ENCODE results near the gene SDCBP2. TPM values are rescaled to one million over a fixed set of nuclear protein-coding genes. Genes with fewer than 3 reads are reported as not detected.

The SDCBP2 gene
- total RNA-seq, 2 donors from 2014 or later, result 1.5 to 5.1 TPM

DNA sequence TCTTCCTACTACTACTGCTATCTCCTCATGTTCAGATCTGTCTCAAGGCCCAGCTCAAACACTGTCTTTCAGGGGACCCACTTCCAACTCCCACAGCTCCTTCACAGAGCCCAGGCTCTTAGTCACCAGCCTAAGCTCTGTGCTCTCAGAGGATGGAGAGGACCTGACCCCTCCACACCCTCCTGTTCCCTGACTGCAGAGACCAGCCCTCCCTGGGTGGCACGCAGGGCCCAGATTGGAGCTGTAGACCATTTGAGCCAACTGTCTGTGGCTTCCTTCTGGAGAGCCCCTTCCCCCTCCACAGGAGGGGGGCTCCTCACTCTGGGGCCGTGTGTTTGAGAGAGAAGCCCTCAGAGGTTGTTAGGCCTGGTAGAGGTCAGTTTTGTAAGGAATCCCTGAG, 53.0 kb downstream of the SDCBP2 start:
- Histone ChIP-seq H3K4me3 (ENCODE audit: low read length) (no peak overlapping the region), H3K27me3 (ENCODE audit: control insufficient read depth, insufficient read depth, low read length, poor library complexity, severe bottlenecking) (no peaks in the 10 kb centered on the region), H3K4me1 (ENCODE audit: control insufficient read depth, insufficient read depth, low read length) (no peaks in the 10 kb centered on the region), H3K27ac (ENCODE audit: low read depth, low read length) (no peak overlapping the region), H3K9ac (ENCODE audit: extremely low read depth, low read length, poor library complexity, severe bottlenecking) (no peak overlapping the region), H3K9me3 (ENCODE audit: control insufficient read depth, low read length) (no peaks in the 10 kb centered on the region), H3K36me3 (ENCODE audit: control insufficient read depth, insufficient read depth, low read length) (no peaks in the 10 kb centered on the region)
- 72% methylated on average over 2 of the region's 2 CpGs; no CpG with 5 or more reads in 1 of the 2 experiments for WGBS, 2 experiments (ENCODE audit: insufficient coverage in 1 of 2, insufficient read length in 1 of 2)
- H3K36me3 Mint-ChIP-seq (ENCODE audit: low read depth), result no peaks in the 10 kb centered on the region
- H3K4me1 Mint-ChIP-seq, result no peaks in the 10 kb centered on the region
- H3K9me3 Mint-ChIP-seq, result no peaks in the 10 kb centered on the region
- TF ChIP-seq, protein P1, sequence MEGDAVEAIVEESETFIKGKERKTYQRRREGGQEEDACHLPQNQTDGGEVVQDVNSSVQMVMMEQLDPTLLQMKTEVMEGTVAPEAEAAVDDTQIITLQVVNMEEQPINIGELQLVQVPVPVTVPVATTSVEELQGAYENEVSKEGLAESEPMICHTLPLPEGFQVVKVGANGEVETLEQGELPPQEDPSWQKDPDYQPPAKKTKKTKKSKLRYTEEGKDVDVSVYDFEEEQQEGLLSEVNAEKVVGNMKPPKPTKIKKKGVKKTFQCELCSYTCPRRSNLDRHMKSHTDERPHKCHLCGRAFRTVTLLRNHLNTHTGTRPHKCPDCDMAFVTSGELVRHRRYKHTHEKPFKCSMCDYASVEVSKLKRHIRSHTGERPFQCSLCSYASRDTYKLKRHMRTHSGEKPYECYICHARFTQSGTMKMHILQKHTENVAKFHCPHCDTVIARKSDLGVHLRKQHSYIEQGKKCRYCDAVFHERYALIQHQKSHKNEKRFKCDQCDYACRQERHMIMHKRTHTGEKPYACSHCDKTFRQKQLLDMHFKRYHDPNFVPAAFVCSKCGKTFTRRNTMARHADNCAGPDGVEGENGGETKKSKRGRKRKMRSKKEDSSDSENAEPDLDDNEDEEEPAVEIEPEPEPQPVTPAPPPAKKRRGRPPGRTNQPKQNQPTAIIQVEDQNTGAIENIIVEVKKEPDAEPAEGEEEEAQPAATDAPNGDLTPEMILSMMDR (conservative IDR thresholded peaks at IDR 0.05), result no peak
- no peak overlapping the region for H3K4me3 Mint-ChIP-seq
- no peaks in the 10 kb centered on the region for H3K27me3 Mint-ChIP-seq (ENCODE audit: insufficient read depth)
- no peak overlapping the region for H3K27ac Mint-ChIP-seq
- no peak for DNase-seq

DNA sequence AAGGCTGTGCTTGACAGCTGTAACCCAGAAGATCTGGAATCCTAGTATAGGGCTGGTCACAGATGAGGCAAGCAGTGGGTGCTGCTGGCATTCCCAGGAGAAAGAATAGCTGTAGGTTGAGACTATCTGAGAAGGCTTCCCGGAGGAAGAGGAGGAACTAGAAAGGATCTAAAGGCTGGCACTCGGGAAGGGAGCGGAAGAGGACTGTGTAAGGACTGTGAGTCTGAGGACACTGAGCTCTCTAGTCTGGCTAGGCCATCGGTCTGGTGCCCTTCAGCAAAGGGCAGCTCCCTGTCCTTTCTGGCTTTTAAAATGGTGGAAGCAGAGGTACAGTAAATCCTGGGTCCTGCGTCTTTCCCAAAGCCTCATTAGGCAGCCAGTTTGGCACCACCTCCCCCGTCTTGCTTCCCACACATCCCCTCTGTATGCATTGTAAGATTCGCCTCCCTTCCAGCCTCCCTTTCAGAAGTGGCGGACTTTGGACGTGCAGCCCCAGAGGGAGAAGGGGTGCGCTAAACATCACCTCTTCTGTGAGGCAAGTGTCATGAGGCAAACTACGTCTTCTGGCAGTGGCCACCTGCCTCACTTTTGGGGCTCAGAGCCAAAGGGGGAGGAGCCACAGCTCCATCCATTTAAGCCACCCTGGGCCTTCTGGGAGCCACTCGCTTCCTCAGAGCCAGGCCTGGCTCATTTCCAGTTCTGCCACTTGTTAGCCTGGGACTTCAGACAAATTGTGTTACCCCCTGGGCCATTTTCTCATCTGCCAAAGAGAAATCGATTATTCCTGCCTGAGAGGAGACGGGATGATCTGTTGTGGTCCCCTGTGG, 54.2 kb downstream of the SDCBP2 start:
- Histone ChIP-seq H3K4me1 (ENCODE audit: control insufficient read depth, insufficient read depth, low read length) (no peaks in the 10 kb centered on the region), H3K27me3 (ENCODE audit: control insufficient read depth, insufficient read depth, low read length, poor library complexity, severe bottlenecking) (no peaks in the 10 kb centered on the region), H3K9ac (ENCODE audit: extremely low read depth, low read length, poor library complexity, severe bottlenecking) (no peak overlapping the region), H3K27ac (ENCODE audit: low read depth, low read length) (no peak overlapping the region), H3K9me3 (ENCODE audit: control insufficient read depth, low read length) (no peaks in the 10 kb centered on the region), H3K4me3 (ENCODE audit: low read length) (no peak overlapping the region), H3K36me3 (ENCODE audit: control insufficient read depth, insufficient read depth, low read length) (no peaks in the 10 kb centered on the region)
- WGBS, 2 experiments (ENCODE audit: insufficient coverage in 1 of 2, insufficient read length in 1 of 2), result 90% methylated on average over 9 to 14 of the region's 14 CpGs
- TF ChIP-seq, protein P1 (conservative IDR thresholded peaks at IDR 0.05), result no peak
- no peaks in the 10 kb centered on the region for H3K9me3 Mint-ChIP-seq
- no peak overlapping the region for H3K27ac Mint-ChIP-seq
- no peaks in the 10 kb centered on the region for H3K27me3 Mint-ChIP-seq (ENCODE audit: insufficient read depth)
- no peak for DNase-seq
- no peak overlapping the region for H3K4me3 Mint-ChIP-seq
- no peaks in the 10 kb centered on the region for H3K36me3 Mint-ChIP-seq (ENCODE audit: low read depth)
- H3K4me1 Mint-ChIP-seq, result no peaks in the 10 kb centered on the region

DNA sequence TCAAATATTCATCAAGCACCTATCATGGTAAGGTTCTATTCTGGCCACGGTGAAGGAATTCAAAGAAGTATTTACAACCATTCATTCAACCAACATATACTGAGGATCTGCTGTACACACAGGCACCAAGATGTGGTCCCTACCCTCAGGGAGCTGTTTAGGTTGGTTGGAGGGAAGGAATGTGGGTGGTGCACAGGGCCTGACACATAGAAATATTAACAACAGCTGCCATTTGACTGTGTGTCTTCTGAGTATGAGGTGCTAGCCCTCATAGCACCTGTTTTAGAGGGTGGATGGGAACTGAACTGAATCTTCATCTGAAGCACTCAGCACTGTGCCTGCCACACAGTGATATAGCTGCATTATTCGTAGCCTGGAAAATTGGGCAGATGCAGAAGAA, 55.6 kb downstream of the SDCBP2 start:
- H3K27ac Mint-ChIP-seq, result no peak overlapping the region
- H3K27ac ChIP-seq (ENCODE audit: low read depth, low read length), result no peak overlapping the region
- no peaks in the 10 kb centered on the region for H3K36me3 ChIP-seq (ENCODE audit: control insufficient read depth, insufficient read depth, low read length)
- no peaks in the 10 kb centered on the region for H3K9me3 Mint-ChIP-seq
- no peak for DNase-seq
- TF ChIP-seq, protein P1 (conservative IDR thresholded peaks at IDR 0.05), result no peak
- no peaks in the 10 kb centered on the region for H3K9me3 ChIP-seq (ENCODE audit: control insufficient read depth, low read length)
- peaks cover under 1% of the 10 kb centered on the region for H3K27me3 Mint-ChIP-seq (ENCODE audit: insufficient read depth)
- H3K4me1 ChIP-seq (ENCODE audit: control insufficient read depth, insufficient read depth, low read length), result no peaks in the 10 kb centered on the region
- H3K4me1 Mint-ChIP-seq, result no peaks in the 10 kb centered on the region
- H3K27me3 ChIP-seq (ENCODE audit: control insufficient read depth, insufficient read depth, low read length, poor library complexity, severe bottlenecking), result no peaks in the 10 kb centered on the region
- H3K36me3 Mint-ChIP-seq (ENCODE audit: low read depth), result no peaks in the 10 kb centered on the region
- 98 to 100% methylated on average over 1 to 2 of the region's 2 CpGs for WGBS, 2 experiments (ENCODE audit: insufficient coverage in 1 of 2, insufficient read length in 1 of 2)
- H3K4me3 ChIP-seq (ENCODE audit: low read length), result no peak overlapping the region
- H3K9ac ChIP-seq (ENCODE audit: extremely low read depth, low read length, poor library complexity, severe bottlenecking), result no peak overlapping the region
- H3K4me3 Mint-ChIP-seq, result no peak overlapping the region
